IMR-90 (cell line): Measurements from ENCODE around the gene ITPKB. TPM values are rescaled to one million over a fixed set of nuclear protein-coding genes. Genes with fewer than 3 reads are reported as not detected.
A peak's percentile ranks its signal among the peaks of the same experiment; 100 is the strongest.

Source experiments
- ATAC-seq: fragments of 200-7000 bp; cut with Tn5 transposase; 2 replicates; pipeline ENCODE4 v1.9.1; 2020; ENCODE audit warnings: low read depth, mild to moderate bottlenecking, moderate library complexity
- BruUV-seq: library from RNA; stranded (reverse); fragments of 400-500 nt; replicated peaks from 2 replicates; lab custom pipeline; 2021; lab: Mats Ljungman, UMichigan
- CTCF ChIA-PET: fragments of 300-600 bp; formaldehyde crosslinking; extraction: SDS; loops from one replicate; lab custom pipeline; 2021; ENCODE audit warnings: antibody characterized with exemption; lab: Yijun Ruan, JAX
- POLR2A ChIA-PET: fragments of 300-600 bp; sonication (Branson Sonifier 250); formaldehyde crosslinking; loops from one replicate; lab custom pipeline; 2022; ENCODE audit warnings: antibody characterized with exemption; ENCODE audit not compliant: unreplicated experiment; lab: Charles Lee
- DNase-seq: peaks from one replicate; pipeline ENCODE4 v3.0.0; 2013
- H2AFZ ChIP-seq: replicated peaks from 2 replicates; pipeline ENCODE3; 2013; ENCODE audit warnings: low read length, mild to moderate bottlenecking; ENCODE audit not compliant: poor library complexity
- H2AK5ac ChIP-seq: 2 replicates; pipeline ENCODE4 v1.6.1; 2013; ENCODE audit warnings: low read depth, low read length, inconsistent platforms
- H2AK9ac ChIP-seq: replicated peaks from 2 replicates; pipeline ENCODE3; 2013; ENCODE audit warnings: mild to moderate bottlenecking, low read depth, low read length, moderate library complexity; ENCODE audit not compliant: poor library complexity
- H2BK120ac ChIP-seq: 2 replicates; pipeline ENCODE4 v1.6.1; 2013; ENCODE audit warnings: low read depth, low read length, inconsistent platforms
- H2BK15ac ChIP-seq: 3 replicates; pipeline ENCODE4 v1.6.1; 2013; ENCODE audit warnings: low read depth, low read length, inconsistent platforms
- H2BK20ac ChIP-seq: 2 replicates; pipeline ENCODE4 v1.6.1; 2013; ENCODE audit warnings: low read depth, mild to moderate bottlenecking, inconsistent platforms, low read length, moderate library complexity
- H2BK5ac ChIP-seq: 2 replicates; pipeline ENCODE4 v1.6.1; 2013; ENCODE audit warnings: mild to moderate bottlenecking, low read depth, low read length, inconsistent platforms; ENCODE audit not compliant: poor library complexity, severe bottlenecking
- H3K14ac ChIP-seq: replicated peaks from 2 replicates; pipeline ENCODE4 v1.6.1; 2013; ENCODE audit warnings: low read depth, low read length, inconsistent platforms
- H3K18ac ChIP-seq: 2 replicates; pipeline ENCODE4 v1.6.1; 2013; ENCODE audit warnings: low read depth, low read length, control low read depth
- H3K23ac ChIP-seq: 2 replicates; pipeline ENCODE4 v1.6.1; 2013; ENCODE audit warnings: low read depth, low read length, inconsistent platforms
- H3K27ac ChIP-seq: 2 replicates; pipeline ENCODE4 v1.5.1; 2013; ENCODE audit warnings: mild to moderate bottlenecking, control low read depth, low read length; ENCODE audit not compliant: insufficient read depth
- H3K27me3 ChIP-seq: 2 replicates; pipeline ENCODE4 v1.6.1; 2013; ENCODE audit warnings: low read length; ENCODE audit not compliant: control insufficient read depth, insufficient read depth
- H3K36me3 ChIP-seq: 2 replicates; pipeline ENCODE4 v1.6.1; 2013; ENCODE audit warnings: low read length, mixed read lengths; ENCODE audit not compliant: control insufficient read depth, insufficient read depth
- H3K4ac ChIP-seq: 2 replicates; pipeline ENCODE4 v1.6.1; 2013; ENCODE audit warnings: low read depth, low read length, inconsistent platforms
- H3K4me1 ChIP-seq: 2 replicates; pipeline ENCODE4 v1.6.1; 2013; ENCODE audit warnings: low read length, mixed read lengths; ENCODE audit not compliant: control insufficient read depth, insufficient read depth
- H3K4me2 ChIP-seq: 2 replicates; pipeline ENCODE4 v1.6.1; 2013; ENCODE audit warnings: low read depth, mild to moderate bottlenecking, control low read depth, low read length, moderate library complexity
- H3K4me3 ChIP-seq: 2 replicates; pipeline ENCODE4 v1.5.1; 2013; ENCODE audit warnings: low read depth, mild to moderate bottlenecking, control low read depth, low read length, moderate library complexity; ENCODE audit not compliant: insufficient read depth
- H3K56ac ChIP-seq: 2 replicates; pipeline ENCODE4 v1.6.1; 2013; ENCODE audit warnings: low read length, inconsistent platforms; ENCODE audit not compliant: insufficient read depth; ENCODE audit errors: extremely low read depth
- H3K79me1 ChIP-seq, 2 experiments: 2 replicates each; pipeline ENCODE4 v1.6.1; 2013; ENCODE audit warnings: low read length in 2 of 2, inconsistent platforms in 1 of 2, low read depth in 1 of 2
- H3K9ac ChIP-seq: 2 replicates; pipeline ENCODE4 v1.6.1; 2013; ENCODE audit warnings: low read depth, low read length, control low read depth
- H3K9me1 ChIP-seq: 2 replicates; pipeline ENCODE4 v1.6.1; 2013; ENCODE audit warnings: low read length, inconsistent platforms; ENCODE audit not compliant: insufficient read depth
- H3K9me3 ChIP-seq: 2 replicates; pipeline ENCODE4 v1.6.1; 2013; ENCODE audit warnings: low read length; ENCODE audit not compliant: control insufficient read depth, insufficient read depth
- H4K20me1 ChIP-seq: 2 replicates; pipeline ENCODE4 v1.6.1; 2013; ENCODE audit warnings: low read length, inconsistent platforms; ENCODE audit not compliant: insufficient read depth
- H4K5ac ChIP-seq: 2 replicates; pipeline ENCODE4 v1.6.1; 2013; ENCODE audit warnings: mild to moderate bottlenecking, low read depth, low read length, control low read depth
- H4K8ac ChIP-seq, 2 experiments: 2 replicates each; pipeline ENCODE4 v1.6.1; 2013; ENCODE audit warnings: low read depth in 2 of 2, low read length in 2 of 2, control low read depth in 1 of 2, inconsistent platforms in 1 of 2
- H4K91ac ChIP-seq: 2 replicates; pipeline ENCODE4 v1.6.1; 2013; ENCODE audit warnings: low read depth, low read length, inconsistent platforms; ENCODE audit not compliant: insufficient read depth
- BHLHE40 ChIP-seq: fragments of 150-350 bp; IDR thresholded peaks from 2 replicates; pipeline ENCODE4 v1.6.1; 2016; ENCODE audit warnings: mild to moderate bottlenecking, low read depth, low read length
- CEBPB ChIP-seq: IDR thresholded peaks from 2 replicates; pipeline ENCODE4 v1.6.1; 2012; ENCODE audit warnings: low read depth, low read length, improper control_type of control experiment
- CHD1 ChIP-seq: IDR thresholded peaks from 2 replicates; pipeline ENCODE4 v1.6.1; 2012; ENCODE audit warnings: low read depth, low read length, improper control_type of control experiment
- ELK1 ChIP-seq: fragments of 150-350 bp; IDR thresholded peaks from 2 replicates; pipeline ENCODE4 v1.6.1; 2016; ENCODE audit warnings: low read depth, mild to moderate bottlenecking, low read length, moderate library complexity, borderline replicate concordance
- FOS ChIP-seq: fragments of 150-350 bp; IDR thresholded peaks from 2 replicates; pipeline ENCODE4 v1.6.1; 2016; ENCODE audit warnings: low read depth, low read length
- MAFK ChIP-seq: IDR thresholded peaks from 2 replicates; pipeline ENCODE4 v1.6.1; 2012; ENCODE audit warnings: low read depth, low read length, improper control_type of control experiment
- MAZ ChIP-seq: IDR thresholded peaks from 2 replicates; pipeline ENCODE4 v1.6.1; 2012; ENCODE audit warnings: low read depth, mild to moderate bottlenecking, low read length, improper control_type of control experiment, moderate library complexity, borderline replicate concordance
- MXI1 ChIP-seq: IDR thresholded peaks from 2 replicates; pipeline ENCODE4 v1.6.1; 2012; ENCODE audit warnings: low read depth, mild to moderate bottlenecking, low read length, moderate library complexity, borderline replicate concordance
- NFE2L2 ChIP-seq: fragments of 150-350 bp; IDR thresholded peaks from 2 replicates; pipeline ENCODE4 v1.6.1; 2016; ENCODE audit warnings: low read depth, mild to moderate bottlenecking, low read length
- POLR2A ChIP-seq: IDR thresholded peaks from 2 replicates; pipeline ENCODE4 v1.6.1; 2012; ENCODE audit warnings: mild to moderate bottlenecking, low read depth, low read length
- RAD21 ChIP-seq: IDR thresholded peaks from 2 replicates; pipeline ENCODE4 v1.6.1; 2012; ENCODE audit warnings: low read length, improper control_type of control experiment
- RFX5 ChIP-seq: IDR thresholded peaks from 2 replicates; pipeline ENCODE4 v1.8.0; 2012; ENCODE audit warnings: low read depth, mild to moderate bottlenecking, low read length, moderate library complexity
- SMC3 ChIP-seq: fragments of 150-350 bp; IDR thresholded peaks from 2 replicates; pipeline ENCODE4 v1.6.1; 2016; ENCODE audit warnings: low read depth, mild to moderate bottlenecking, antibody characterized with exemption, low read length, moderate library complexity
- WGBS, 2 experiments: methylation state at CpG; one replicate each; pipeline versions ENCODE4 v1.1.5 to v1.1.7; 2013; ENCODE audit warnings: missing lambda C conversion rate in 2 of 2; ENCODE audit not compliant: insufficient read length in 1 of 2; ENCODE audit errors: extremely low coverage in 2 of 2; 5-methylcytosine and 5-hydroxymethylcytosine counted together
- dilution Hi-C: fragments of 300-500 bp; cut with HindIII; formaldehyde crosslinking; loops from one replicate; pipeline ENCODE4 v1.14.3; 2018; ENCODE audit warnings: low sequenced_read_pairs; ENCODE audit not compliant: unreplicated experiment
- in situ Hi-C: fragments of 300-500 bp; cut with MboI; formaldehyde crosslinking; loops from 3 replicates; pipeline ENCODE4 v1.14.3; 2019; ENCODE audit warnings: low sequenced_read_pairs, inconsistent platforms, mixed read lengths
- intact Hi-C: fragments of 100-400 bp; cut with micrococcal nuclease; formaldehyde crosslinking; loops from 2 replicates; pipeline ENCODE4 v1.10.0; 2022
- polyA plus RNA-seq, 3 experiments: library from polyadenylated mRNA; depleted of rRNA; stranded (reverse); fragments of >200 nt; gene quantifications; 2 replicates each; pipeline ENCODE4 v1.2.3, GENCODE V29; 2012; ENCODE audit warnings: low replicate concordance in 1 of 3
- total RNA-seq: library from RNA; depleted of rRNA; stranded (reverse); fragments of >200 nt; gene quantifications from 2 replicates; pipeline ENCODE4 v1.2.3, GENCODE V29; 2012
- TF ChIP-seq, protein P1 (sequence below): fragments of 150-350 bp; IDR thresholded peaks from 2 replicates; pipeline ENCODE4 v1.6.1; 2017; ENCODE audit warnings: mild to moderate bottlenecking, antibody characterized with exemption, low read length, low read depth

ITPKB gene
- total and polyA plus RNA-seq, 2 of the 4 experiments (the other 2 are of a cell fraction) = 0.72 to 1.4 TPM

DNA sequence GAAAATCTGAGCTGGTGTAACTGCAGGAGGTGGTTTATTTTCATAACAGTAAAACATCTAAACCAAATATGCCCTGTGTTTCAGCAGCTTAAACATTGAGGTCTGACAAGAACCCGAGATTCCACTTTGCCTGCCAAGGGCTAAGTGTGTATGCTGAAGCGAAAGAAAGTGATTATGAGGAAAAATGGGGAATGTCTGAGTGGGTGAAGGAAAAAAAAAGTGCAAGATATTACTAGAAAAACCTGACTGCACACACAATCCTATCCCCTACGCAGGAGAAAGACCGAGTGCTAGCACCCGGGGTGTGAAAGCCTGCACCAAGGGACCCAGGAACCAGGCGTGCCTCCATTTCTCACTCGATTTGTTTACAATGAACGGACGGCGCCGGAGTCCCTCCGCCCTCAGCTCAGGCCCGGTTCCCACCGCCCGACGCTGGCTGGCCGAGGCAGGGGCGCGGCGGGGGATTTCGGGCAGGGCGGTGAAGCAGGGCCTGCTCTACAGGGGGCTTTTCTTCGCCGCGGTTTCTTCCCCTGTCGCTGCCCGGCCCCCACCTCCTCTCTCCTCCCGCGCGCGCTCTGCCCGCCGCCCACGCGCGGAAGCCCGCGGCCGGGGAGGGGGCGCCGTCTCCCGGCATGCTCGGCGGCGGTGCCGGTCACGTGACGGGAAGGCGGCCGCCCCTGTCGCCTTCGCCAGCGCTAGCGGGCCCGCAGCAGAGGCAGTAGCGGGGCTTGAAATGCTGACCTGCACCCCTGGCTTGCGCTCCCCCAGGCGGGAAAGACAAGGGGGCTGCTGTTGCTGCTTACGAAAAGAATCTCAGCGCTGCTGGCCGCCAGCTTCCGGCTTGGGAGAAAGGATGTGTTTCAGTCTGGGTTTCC, 35.9 kb downstream of the ITPKB start:
- Histone ChIP-seq H2BK5ac (peak overlapping the region; percentile 92), H3K56ac (peak overlapping the region; percentile 93), H2AK5ac (peak overlapping the region; percentile 31; the same call in 1 of the 2 replicates), H3K4ac (peak overlapping the region; percentile 86), H3K9me1 (0 out of 2 replicates have a peak, but pooled peaks cover 2% of the 10 kb centered on the region), H2BK15ac (peak overlapping the region; percentile 49; the same call in 1 of the 3 replicates), H3K23ac (peak overlapping the region; percentile 92), H3K79me1 (no peaks in the 10 kb centered on the region; a peak in 1 of 4 replicates), H3K4me1 (peaks cover 6% of the 10 kb centered on the region), H3K14ac (peak overlapping the region; percentile 88), H3K9me3 (no peaks in the 10 kb centered on the region), H2AK9ac (peak overlapping the region; percentile 92), H3K9ac (peak overlapping the region; percentile 90), H3K36me3 (no peaks in the 10 kb centered on the region), H3K27me3 (no peaks in the 10 kb centered on the region), H4K91ac (peak overlapping the region; percentile 86), H3K4me2 (peak overlapping the region; percentile 84), H2BK20ac (peak overlapping the region; percentile 57; the same call in 1 of the 2 replicates), H3K18ac (peak overlapping the region; percentile 73), H3K27ac (peak overlapping the region; percentile 99), H4K5ac (peak overlapping the region; percentile 90), H4K8ac (peak overlapping the region; percentile 98 to 100), H3K4me3 (peak overlapping the region; percentile 52), H4K20me1 (no peaks in the 10 kb centered on the region), H2BK120ac (peak overlapping the region; percentile 82), H2AFZ (peak overlapping the region; percentile 95)
- TF ChIP-seq MAFK (no peak), CEBPB (no peak), CHD1 (peak; percentile 26; the same call in 1 of the 2 replicates), ELK1 (no peak), SMC3 (0 out of 2 replicates have a peak, but pooled peaks have one; percentile 6), POLR2A (peak; percentile 70), MXI1 (peak; percentile 54; the same call in 1 of the 2 replicates), FOS (0 out of 2 replicates have a peak, but pooled peaks have one; percentile 8), RAD21 (no peak), BHLHE40 (peak; percentile 80), NFE2L2 (no peak), MAZ (peak; percentile 91), RFX5 (no peak)
- TF ChIP-seq, protein P1, sequence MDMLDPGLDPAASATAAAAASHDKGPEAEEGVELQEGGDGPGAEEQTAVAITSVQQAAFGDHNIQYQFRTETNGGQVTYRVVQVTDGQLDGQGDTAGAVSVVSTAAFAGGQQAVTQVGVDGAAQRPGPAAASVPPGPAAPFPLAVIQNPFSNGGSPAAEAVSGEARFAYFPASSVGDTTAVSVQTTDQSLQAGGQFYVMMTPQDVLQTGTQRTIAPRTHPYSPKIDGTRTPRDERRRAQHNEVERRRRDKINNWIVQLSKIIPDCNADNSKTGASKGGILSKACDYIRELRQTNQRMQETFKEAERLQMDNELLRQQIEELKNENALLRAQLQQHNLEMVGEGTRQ = peak; percentile 96
- peak; percentile 77 for ATAC-seq
- intact Hi-C loops (loop anchor here (1.0 to 2.0 kb wide), 4 partner anchors 36 to 118 kb away; partner anchors contain the start of gene ITPKB), dilution Hi-C loops (no loop called here), in situ Hi-C loops (no loop called here)
- ChIA-PET CTCF (interaction anchor here (0.6 to 1.1 kb wide), 2 partner anchors 11 to 63 kb away, joined by 3 to 7 read pairs; no protein-coding TSS in a partner anchor), POLR2A (interaction anchor here (0.7 kb wide), 1 partner anchor 16 kb away, joined by 3 read pairs; no protein-coding TSS in a partner anchor)
- DNase-seq = peak; percentile 94
- no TSS peak for BruUV-seq
- 0% methylated on average over 16 of the region's 62 CpGs; no CpG with 5 or more reads in 1 of the 2 experiments for WGBS, 2 experiments
